ENCODE measurements around the gene NAA25. TPM values are rescaled to one million over a fixed set of nuclear protein-coding genes. Genes with fewer than 3 reads are reported as not detected.
A peak's percentile ranks its signal among the peaks of the same experiment; 100 is the strongest.
"Not testable (repeated sequence)": the region's sequence is repeated elsewhere in the genome, so short reads cannot be mapped to it uniquely, and the experiment has no call there.

Gene NAA25
- total RNA-seq, 2 donors from 2014 or later = 22.3 to 22.8 TPM

DNA sequence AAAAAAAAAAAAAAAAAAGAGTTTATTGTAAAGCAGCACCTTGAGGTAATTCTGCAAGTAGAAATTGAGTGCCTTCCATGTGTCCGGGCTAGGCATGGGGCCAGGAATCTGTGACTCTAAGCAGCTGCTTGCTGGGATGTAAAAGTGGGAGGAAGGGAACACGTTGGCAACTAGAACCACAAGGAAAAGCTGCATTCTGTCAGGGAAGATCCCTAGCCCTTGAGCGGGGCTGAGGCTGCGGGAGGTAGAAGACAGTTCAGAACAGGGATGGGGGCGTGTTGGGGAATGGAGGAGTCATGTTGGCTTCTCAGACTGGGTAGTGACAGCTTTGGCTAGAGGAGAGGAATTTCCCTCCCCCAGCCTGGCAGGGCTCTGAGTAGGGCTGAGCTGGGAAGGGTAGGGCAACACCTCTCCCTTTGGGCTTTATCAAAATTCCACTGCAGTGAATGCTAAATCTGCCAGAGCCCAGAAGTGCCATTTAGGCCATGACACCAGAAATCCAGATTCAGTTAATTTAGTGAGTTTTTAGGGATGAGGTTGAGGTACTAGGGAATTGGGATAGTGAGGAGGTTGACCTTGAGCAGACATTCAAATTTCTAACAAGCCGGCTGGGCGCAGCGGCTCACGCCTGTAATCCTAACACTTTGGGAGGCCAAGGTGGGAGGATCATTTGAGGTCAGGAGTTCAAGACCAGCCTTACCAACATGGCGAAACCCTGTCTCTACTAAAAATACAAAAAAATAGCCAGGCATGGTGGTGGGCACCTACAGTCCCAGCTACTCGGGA, 13.4 kb upstream of the NAA25 start:
- peak; percentile 88 for DNase-seq (ENCODE audit: low spot score)
- intact Hi-C loops (cut with DNase I) = loop anchor here in 1 of 2 donors (1.0 kb wide), 1 partner anchor 40 kb away; no protein-coding TSS in a partner anchor

DNA sequence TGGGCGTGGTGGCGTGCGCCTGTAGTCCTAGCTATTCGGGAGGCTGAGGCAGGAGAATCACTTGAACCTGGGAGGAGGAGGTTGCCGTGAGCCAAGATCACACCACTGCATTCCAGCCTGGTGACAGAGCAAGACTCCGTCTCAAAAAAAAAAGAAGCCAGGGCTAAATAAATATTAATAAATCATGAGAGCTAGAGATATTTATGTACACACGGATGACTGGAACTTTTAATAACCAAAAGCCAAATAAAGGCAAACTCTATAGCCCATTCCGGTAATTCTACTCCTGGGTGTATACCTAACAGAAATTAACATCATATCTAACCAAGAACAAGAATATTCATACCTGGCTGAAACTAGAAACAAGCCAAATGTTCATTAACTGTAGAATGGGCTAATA, 9.1 kb upstream of the NAA25 start:
- intact Hi-C loops (cut with DNase I) = no loop called here
- DNase-seq (ENCODE audit: low spot score) = no peak

DNA sequence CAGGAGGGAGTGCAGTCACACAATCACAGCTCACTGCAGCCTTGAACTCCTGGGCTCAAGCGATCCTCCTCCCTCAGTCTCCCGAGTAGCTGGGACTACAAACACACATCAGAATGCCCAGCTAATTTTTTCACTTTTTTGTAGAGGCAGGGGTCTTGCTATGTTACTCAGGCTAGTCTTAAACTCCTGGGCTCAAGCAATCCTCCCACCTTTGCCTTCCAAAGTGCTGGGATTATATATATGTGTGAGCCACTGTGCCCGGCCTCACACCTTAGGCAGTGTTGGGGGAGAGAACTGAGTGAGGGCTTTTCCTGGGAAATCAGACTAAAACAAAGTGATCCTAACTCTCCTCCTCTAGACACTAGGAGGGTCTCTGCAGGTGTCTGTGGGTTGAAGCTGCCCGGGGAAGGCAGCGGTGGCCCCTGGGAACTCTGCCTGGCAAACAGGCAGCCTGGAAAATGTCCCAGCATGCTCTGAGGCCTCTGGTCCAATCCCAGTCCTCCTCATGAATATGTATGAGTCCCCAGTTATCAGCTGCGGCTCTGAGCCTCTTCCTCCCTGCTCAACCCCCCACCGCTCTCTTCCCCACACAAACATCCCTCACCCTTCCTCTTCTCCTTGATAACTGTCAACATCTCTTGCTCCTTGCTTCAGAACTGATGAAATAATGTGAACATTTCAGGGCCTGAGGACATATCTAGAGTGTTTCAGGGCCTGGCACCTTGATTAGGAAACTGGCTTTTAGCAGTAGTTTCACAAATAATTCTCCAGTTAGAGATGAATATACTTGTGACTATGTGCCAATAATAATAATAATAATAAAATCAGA, 7.9 kb upstream of the NAA25 start:
- peak; percentile 86 for DNase-seq (ENCODE audit: low spot score)
- intact Hi-C loops (cut with DNase I) = no loop called here

DNA sequence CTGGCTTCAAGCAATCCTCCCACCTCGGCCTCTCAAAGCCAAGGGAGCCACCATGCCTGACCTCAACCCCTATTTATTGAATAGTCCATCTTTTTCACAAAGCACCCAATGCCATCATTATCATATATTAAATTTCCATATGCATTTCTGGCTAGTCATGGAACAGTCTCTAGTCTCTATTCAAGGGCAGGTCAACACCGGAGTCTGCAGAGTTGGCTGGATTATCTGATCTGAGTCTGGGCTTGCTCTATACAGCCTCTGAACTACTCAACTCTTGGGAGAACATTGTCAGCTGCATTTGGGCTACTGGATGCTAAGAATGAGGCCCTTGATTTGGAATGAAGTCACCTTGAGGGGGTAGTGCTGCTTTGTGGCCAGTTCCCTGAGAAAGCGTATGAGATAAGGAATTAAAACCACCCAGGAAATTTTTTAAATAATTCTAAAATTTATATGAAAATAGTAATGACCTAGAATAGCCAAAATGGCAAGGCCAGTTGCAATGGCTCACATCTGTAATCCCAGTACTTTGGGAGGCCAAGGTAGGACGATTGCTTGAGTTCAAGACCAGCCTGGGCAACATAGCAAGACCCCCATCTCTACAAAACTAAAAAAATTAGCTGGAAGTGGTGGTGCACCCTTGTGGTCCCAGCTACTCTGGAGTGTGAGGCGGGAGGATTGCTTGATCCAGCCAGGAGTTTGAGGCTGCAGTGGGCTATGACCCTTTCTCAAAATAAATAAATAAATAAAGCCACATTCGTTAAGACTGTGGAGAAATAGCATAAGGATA, 6.9 kb upstream of the NAA25 start:
- DNase-seq (ENCODE audit: low spot score) = no peak
- intact Hi-C loops (cut with DNase I) = no loop called here

DNA sequence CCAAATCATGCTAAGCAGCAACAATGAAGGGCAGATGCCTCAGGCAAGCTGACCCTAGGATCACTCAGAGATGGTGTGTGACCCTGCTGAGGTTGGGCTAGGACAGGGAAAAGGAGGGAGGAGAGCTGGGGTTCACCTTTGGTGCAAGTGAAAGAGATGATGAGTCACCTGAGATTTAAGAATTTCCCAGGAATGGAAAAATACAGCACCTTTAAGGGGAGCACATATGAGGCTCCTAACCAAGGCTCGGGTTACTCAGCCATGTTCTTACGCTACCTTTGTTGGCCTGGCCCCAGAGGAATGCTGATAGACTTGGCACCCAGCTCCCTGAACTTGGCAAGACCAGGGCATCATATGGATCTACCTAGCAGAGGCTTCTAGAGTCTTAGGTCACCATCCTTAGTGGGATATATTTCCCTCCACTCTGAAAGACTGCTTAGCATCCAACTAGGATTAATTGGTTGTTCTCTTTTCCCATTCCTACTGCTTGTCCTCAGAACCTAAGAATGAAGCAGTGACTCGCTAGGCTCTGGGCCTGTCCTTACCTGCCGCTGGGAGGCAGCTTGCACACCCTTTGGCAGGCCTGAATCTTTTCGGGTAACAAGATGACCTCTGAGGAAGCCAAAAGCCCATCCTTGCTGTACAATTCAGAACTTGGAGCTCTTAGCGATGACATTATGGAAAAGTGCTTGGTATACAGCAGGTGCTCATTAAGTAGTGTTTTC, 4.0 kb upstream of the NAA25 start:
- no peak for DNase-seq (ENCODE audit: low spot score)
- intact Hi-C loops (cut with DNase I) = no loop called here

DNA sequence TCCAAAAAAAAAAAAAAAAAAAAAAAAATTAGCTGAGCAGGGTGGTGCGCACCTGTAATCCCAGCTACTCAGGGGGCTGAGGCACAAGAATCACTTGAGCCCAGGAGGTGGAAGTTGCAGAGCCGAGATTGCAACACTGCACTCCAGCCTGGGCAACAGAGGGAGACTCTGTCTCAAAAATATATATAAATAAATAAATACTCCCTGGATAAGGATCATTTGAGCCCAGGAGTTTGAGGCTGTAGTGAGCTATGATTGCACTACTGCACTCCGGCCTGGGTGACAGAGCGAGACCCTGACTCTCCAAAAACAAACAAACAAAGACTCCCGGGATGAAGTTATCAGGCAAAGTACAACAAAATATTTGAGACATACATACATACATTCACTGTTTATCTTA, 3.3 kb upstream of the NAA25 start:
- intact Hi-C loops (cut with DNase I) = no loop called here
- DNase-seq (ENCODE audit: low spot score) = no peak

DNA sequence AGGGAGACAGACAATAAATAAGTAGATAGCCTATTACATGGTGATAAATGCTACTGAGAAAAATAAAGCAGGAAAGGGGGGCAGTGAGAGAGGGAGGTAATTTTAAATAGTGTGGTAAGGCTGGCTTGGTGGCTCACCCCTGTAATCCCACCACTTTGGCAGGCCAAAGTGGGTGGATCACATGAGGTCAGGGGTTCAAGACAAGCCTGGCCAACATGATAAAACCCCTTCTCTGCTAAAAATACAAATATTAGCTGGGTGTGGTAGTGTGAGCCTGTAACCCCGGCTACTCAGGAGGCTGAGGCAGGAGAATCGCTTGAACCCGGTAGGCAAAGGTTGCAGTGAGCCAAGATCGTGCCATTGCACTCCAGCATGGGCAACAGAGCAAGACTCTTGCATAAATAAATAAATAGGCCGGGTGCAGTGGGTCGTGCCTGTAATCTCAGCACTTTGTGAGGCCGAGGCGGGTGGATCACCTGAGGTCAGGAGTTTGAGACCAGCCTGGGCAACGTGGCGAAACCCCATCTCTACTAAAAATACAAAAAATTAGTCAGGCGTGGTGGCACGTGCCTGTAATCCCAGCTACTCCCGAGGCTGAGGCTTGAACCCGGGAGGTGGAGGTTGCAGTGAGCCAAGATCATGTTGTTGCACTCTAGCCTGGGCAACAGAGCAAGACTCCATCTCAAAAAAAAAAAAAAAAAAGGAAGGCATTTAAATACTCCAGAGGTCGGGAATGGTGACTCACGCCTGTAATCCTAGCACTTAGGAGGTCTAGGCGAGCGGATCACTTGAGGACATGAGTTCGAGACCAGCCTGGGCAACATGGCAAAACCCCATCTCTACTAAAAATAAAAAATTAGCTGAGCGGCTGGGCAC, 2.4 kb upstream of the NAA25 start:
- DNase-seq (ENCODE audit: low spot score); intact Hi-C loops (cut with DNase I): not testable (repeated sequence)

DNA sequence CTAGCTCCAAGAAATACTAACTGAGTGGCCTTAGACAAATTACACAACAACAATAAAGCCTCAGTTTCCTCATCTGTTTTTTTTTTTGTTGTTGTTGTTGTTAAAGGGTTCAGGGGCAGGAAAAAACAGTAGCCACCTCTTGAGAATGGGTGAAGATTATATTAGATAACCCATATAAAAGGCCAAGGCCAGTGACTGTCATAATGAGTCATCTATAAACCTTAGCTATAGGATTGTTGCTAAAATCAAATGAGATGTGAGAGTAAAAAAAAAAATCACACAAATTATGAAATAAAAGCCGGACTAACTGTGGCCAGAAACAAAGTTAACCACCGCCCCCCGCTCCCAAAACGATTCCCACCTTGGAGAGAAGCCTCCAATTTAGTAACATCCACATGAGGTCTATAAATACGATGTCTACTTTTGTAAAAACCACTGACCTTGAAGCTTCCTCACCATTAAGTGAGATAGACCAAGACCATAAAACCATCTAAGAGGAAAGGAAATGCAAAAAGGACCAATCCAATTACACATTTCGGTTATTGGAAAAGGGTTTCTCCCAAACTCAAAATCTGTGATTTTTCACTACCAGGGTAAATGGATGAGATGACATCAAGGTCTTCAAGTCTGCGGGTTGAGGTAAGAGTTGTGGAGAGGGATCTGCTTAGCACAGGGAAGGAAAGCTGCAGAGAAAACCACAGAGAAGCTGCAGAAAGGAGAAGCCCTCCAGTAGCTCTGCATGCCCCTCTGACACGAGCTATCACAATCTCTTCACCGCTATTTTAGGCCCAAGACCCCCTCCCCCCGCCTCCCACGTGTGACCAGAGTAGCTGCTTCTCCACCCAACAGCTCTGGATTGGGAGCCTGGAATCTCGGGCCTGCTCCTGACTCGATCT, 1.0 kb downstream of the NAA25 start:
- intact Hi-C loops (cut with DNase I) = no loop called here
- no peak for DNase-seq (ENCODE audit: low spot score)

DNA sequence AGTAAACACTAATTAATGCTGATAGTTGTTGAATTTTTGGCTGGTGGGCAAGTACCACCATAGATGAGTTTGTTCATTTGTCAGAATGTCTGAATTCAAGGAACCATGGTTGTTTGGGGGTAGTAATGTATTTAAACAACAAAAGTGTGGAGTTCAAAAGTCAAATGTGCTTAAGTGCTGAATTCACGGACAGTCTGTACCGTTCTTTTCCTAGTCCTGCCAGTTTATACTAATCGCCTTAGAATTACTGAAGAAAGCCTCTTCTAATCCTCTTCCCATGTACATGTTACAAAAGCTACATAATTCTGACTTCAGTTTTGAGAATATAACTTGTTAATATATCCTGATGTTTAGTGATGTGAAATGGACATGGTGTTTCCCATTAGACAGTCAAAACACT, 2.7 kb downstream of the NAA25 start:
- intact Hi-C loops (cut with DNase I) = no loop called here
- no peak for DNase-seq (ENCODE audit: low spot score)

DNA sequence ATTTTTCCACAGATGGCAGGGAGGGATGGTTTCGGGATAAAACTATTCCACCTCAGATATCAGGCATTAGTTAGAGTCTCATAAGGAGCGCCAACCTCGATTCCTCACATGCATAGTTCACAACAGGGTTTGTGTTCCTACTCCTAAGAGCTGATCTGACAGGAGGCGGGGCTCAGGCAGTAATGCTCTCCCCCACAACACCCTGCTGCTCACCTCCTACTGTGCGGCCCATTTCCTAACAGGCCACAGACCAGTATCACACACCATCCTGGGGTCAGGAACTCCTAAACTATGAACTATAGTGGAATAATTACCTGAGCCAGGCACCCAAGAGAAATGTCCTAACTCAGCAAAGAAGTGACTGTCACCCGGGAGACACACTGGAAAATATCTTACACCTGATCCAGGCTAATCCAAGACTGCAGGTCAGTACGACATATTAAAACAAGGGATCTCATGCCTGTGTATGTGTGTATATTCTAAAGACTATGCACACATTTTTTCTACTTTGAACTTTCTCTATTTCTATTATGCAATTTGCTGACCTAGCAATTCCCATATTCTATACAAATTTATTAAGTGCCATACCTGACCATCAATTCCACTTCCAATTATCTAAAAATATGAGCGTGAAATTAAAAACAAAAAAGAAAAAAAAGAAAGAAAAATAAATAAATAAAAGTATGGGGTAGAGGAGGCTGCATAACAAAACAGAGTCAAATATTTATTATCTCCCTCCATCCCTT, 4.7 kb downstream of the NAA25 start:
- intact Hi-C loops (cut with DNase I) = no loop called here
- no peak for DNase-seq (ENCODE audit: low spot score)

DNA sequence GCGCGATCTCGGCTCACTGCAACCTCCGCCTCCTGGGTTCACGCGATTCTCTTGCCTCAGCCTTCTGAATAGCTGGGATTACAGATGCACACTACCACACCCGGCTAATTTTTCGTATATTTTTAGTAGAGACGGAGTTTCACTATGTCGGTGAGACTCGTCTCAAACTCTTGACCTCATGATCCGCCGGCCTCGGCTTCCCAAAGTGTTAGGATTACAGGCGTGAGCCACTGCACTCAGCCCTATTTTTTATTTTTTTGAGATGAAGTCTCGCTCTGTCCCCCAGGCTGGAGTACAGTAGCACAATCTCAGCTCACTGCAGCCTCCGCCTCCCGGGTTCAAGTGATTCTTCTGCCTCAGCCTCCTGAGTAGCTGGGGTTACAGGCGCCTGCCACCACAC, 5.8 kb downstream of the NAA25 start:
- DNase-seq (ENCODE audit: low spot score); intact Hi-C loops (cut with DNase I): not testable (repeated sequence)

DNA sequence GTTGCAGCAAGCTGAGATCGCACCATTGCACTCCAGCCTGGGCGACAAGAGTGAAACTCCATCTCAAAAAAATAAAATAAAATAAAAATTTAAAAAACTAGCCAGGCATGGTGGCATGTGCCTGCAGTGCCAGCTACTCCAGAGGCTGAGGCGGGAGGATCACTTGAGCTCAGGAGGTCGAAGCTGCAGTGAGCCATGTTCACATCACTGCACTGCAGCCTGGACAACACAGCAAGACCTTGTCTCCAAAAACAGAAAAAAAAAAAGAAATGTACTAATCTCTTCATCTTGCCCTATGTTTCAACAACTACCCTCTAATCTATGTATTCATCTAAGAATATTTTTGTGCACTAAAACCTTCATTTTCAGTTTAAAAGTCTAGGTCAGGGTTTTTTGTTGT, 6.5 kb downstream of the NAA25 start:
- DNase-seq (ENCODE audit: low spot score) = no peak
- intact Hi-C loops (cut with DNase I) = no loop called here

DNA sequence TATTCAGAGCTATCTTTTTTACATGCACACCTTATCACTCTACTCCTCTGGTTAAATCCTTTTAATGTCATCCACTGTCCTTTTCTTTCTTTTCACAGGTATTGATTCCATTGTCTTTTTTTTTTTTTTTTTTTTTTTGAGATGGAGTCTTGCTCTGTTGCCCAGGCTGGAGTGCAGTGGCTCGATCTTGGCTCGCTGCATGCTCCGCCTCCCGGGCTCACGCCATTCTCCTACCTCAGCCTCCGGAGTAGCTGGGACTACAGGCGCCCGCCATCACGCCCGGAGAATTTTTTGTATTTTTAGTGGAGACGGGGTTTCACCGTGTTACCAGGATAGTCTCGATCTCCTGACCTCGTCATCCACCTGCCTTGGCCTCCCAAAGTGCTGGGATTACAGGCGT, 8.1 kb downstream of the NAA25 start:
- intact Hi-C loops (cut with DNase I) = not testable (repeated sequence)

DNA sequence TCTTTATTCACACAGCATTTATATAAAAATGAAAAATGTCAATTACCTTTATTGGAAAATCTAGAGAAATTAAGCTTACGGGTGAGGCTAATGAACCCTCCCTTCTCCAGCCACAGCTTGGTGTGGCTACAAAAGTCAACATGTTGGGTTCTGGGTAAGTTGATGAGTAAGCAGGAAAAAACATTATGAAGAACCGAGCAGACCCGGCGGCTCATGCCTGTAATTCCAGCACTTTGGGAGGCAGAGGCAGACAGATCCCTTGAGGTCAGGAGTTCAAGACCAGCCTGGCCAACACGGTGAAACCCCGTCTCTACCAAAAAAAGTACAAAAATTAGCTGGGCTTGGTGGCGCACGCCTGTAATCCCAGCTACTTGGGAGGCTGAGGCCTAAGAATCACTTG, 10.9 kb downstream of the NAA25 start:
- intact Hi-C loops (cut with DNase I) = no loop called here
- no peak for DNase-seq (ENCODE audit: low spot score)

More for the DNA sequence above, 8.1 kb downstream of the NAA25 start:
- DNase-seq (ENCODE audit: low spot score) = not testable (repeated sequence)

DNA sequence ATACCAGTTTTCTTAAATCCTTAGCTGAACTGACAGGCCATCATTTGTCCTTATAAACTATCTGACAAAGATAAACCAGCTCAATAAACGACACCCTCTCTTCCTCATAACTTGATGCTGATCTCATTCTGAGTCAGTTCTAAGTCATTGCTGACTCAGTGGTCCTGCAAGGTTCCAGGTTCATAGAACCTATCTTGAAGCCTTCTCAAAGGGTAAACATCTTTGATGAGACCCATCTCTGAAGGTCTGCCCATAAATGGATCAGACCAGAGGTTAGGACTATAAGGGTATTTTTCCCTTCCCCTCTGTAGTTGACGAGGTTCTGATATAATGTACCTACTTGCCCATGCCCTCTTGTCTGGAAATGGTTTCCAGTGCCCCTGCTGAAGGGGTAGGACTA, 11.9 kb downstream of the NAA25 start:
- no peak for DNase-seq (ENCODE audit: low spot score)
- intact Hi-C loops (cut with DNase I) = no loop called here

DNA sequence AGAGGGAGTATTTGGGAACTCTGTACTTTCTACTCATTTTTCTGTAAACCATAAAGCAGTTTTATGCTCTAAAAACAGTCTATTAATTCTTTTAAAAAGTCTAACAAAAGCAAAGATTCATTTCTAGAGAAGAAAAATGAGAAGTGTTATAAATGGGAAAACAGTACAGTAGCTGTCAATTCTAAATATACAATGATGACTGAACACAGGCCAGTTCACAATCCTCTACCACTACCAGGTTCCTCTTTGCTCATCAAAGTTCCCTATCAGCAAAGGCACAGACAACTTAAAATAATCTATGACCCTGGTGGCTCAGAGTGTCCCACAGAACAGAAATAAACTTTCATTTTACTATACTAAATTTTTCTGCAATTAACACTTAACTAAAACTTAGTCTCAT, 12.5 kb downstream of the NAA25 start:
- DNase-seq (ENCODE audit: low spot score) = no peak
- intact Hi-C loops (cut with DNase I) = no loop called here

DNA sequence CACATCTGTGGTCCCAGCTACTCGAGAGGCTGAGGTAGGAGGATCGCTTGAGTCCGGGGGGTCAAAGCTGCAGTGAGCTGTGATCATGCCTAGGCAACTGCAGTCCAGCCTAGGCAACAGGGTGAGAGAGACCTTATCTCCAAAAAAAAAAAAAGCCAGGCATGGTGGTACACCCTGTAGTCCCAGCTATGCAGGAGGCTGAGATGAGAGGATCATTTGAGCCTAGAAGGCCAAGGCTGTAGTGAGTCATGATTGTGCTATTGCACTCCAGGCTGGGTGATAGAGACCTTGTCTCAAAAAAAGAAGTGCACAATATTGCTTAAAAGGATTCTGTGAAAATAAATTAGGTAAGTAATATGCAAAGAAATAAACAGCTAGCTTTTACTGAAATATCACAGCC, 17.0 kb downstream of the NAA25 start:
- DNase-seq (ENCODE audit: low spot score) = no peak
- intact Hi-C loops (cut with DNase I) = no loop called here
